Gastrocnemius medialis (tissue), 4 donors: ENCODE results near the gene PSMG4. TPM values are rescaled to one million over a fixed set of nuclear protein-coding genes. Genes with fewer than 3 reads are reported as not detected.

Experiments
- ATAC-seq, 2 donors: fragments of 150-250 bp; one replicate each; pipeline ENCODE4 v1.9.1; 2016
- DNase-seq, 2 donors: peaks; one replicate each; pipeline ENCODE4 v3.0.0-alpha.2; 2019
- H3K27ac ChIP-seq, 4 donors: fragments of 200-600 bp; sonication (generic); 1 replicate in 1 of 4; 2 replicates in 3 of 4; pipeline ENCODE4 v1.5.1; 2016 to 2018; ENCODE audit warnings: mild to moderate bottlenecking in 2 of 4, moderate library complexity in 1 of 4
- H3K27me3 ChIP-seq, 3 donors: fragments of 200-600 bp; sonication (generic) in 2 of 3; 1 replicate in 1 of 3; 2 replicates in 2 of 3; pipeline versions ENCODE4 v1.5.1 to v1.6.0; 2016 to 2019; ENCODE audit warnings: mild to moderate bottlenecking in 1 of 3, moderate library complexity in 1 of 3
- H3K36me3 ChIP-seq, 2 donors: fragments of 200-600 bp; sonication (generic) in 1 of 2; one replicate each; pipeline ENCODE4 v1.5.1; 2017 to 2018
- H3K4me1 ChIP-seq, 2 donors: fragments of 200-600 bp; sonication (generic) in 1 of 2; one replicate each; pipeline ENCODE4 v1.5.1; 2016 to 2017; ENCODE audit warnings: mild to moderate bottlenecking in 2 of 2
- H3K4me3 ChIP-seq, 4 donors: fragments of 200-600 bp; sonication (generic) in 3 of 4; 1 replicate in 1 of 4; 2 replicates in 3 of 4; pipeline ENCODE4 v1.5.1; 2016 to 2019; ENCODE audit warnings: mild to moderate bottlenecking in 2 of 4
- H3K9me3 ChIP-seq, 3 donors: fragments of 200-600 bp; sonication (generic) in 2 of 3; 1 replicate in 1 of 3; 2 replicates in 2 of 3; pipeline ENCODE4 v1.5.1; 2016 to 2019
- POLR2A ChIP-seq, 2 donors: fragments of 450-650 bp; IDR thresholded peaks; one replicate each; pipeline ENCODE4 v1.6.1; 2017; ENCODE audit warnings: antibody characterized with exemption in 2 of 2, mild to moderate bottlenecking in 2 of 2, moderate library complexity in 2 of 2
- in situ Hi-C, 4 donors: fragments of 200-750 bp; cut with MboI; loops; one replicate each; pipeline versions ENCODE4 v1.15.0 to v1.8.0; 2017; ENCODE audit warnings: low sequenced_read_pairs in 4 of 4
- intact Hi-C: fragments of 100-400 bp; cut with DNase I; formaldehyde crosslinking; loops from one replicate; pipeline ENCODE4 v1.15.1; 2023; ENCODE audit warnings: low total_unique reads
- total RNA-seq, 4 donors: library from RNA; depleted of rRNA; stranded (reverse); fragments of >200 nt; gene quantifications; one replicate each; pipeline versions ENCODE4 v1.1.0 to v1.2.3, GENCODE V29; 2016
- TF ChIP-seq, protein P1 (sequence below), 5 experiments: fragments of 450-650 bp in 3 of 5; fragments of 200-600 bp in 2 of 5; sonication (generic) in 2 of 5; IDR thresholded peaks in 4 of 5; conservative IDR thresholded peaks in 1 of 5; 1 replicate in 4 of 5; 2 replicates in 1 of 5; pipeline ENCODE4 v1.5.1; 2016 to 2019; ENCODE audit warnings: antibody characterized with exemption in 5 of 5, mild to moderate bottlenecking in 3 of 5, moderate library complexity in 3 of 5

The PSMG4 gene
- total RNA-seq, 4 donors from 2014 or later: 16.4 to 27.6 (median 22.0) TPM

DNA sequence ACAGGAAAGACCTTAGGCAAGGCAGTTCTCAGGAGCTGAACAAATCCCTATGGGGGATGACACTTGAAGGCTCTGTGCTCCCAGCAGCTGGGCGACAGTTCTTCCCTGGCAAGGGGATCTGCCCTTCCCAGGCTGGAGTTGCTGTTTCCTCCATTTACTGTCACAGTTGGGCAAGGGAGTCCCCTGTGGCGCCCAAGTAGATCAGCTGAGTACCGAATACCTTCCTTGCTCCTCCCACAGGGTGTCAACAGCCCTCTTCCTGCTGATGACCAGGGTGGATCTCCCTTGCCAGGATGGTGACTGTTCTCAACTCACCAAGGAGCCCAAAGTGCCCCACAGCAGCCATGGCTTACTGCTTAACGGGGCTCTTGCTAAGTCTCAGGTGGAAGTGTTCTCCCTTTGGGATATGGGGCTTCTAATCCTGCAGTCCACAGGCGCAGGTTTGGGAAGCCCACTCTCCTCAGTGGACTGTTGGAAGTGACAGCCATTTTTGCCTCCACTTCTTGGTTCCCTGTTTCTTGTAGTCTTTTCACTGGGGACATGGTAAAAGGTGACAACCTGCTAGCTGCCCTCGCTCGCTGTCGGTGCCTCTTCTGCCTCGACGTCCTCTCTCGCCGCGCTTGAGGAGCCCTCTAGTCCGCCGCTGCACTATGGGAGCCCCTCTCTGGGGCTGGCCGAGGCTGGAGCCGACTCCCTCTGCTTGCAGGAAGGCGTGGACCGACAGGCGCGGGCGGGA, 5.7 kb upstream of the PSMG4 start:
- DNase-seq (no peak), ATAC-seq (no peak)
- no peak for TF ChIP-seq POLR2A (IDR thresholded peaks at IDR 0.05)
- TF ChIP-seq, protein P1, sequence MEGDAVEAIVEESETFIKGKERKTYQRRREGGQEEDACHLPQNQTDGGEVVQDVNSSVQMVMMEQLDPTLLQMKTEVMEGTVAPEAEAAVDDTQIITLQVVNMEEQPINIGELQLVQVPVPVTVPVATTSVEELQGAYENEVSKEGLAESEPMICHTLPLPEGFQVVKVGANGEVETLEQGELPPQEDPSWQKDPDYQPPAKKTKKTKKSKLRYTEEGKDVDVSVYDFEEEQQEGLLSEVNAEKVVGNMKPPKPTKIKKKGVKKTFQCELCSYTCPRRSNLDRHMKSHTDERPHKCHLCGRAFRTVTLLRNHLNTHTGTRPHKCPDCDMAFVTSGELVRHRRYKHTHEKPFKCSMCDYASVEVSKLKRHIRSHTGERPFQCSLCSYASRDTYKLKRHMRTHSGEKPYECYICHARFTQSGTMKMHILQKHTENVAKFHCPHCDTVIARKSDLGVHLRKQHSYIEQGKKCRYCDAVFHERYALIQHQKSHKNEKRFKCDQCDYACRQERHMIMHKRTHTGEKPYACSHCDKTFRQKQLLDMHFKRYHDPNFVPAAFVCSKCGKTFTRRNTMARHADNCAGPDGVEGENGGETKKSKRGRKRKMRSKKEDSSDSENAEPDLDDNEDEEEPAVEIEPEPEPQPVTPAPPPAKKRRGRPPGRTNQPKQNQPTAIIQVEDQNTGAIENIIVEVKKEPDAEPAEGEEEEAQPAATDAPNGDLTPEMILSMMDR (IDR thresholded peaks at IDR 0.05 in 4 of 5, conservative IDR thresholded peaks at IDR 0.05 in 1 of 5): no peak
- Histone ChIP-seq H3K27me3 (peaks cover 7 to 19% (median 16%) of the 10 kb centered on the region in 3 donors), H3K27ac (no peak overlapping the region), H3K4me3 (no peak overlapping the region), H3K36me3 (no peaks in the 10 kb centered on the region), H3K4me1 (peaks cover 7 to 10% of the 10 kb centered on the region in 2 donors), H3K9me3 (no peaks in the 10 kb centered on the region)
- in situ Hi-C loops: loop anchor here (5.0 to 25.0 kb wide), 4 partner anchors 126 to 759 kb away; partner anchors contain the start of gene NQO2 (in 1 of the 4)
- intact Hi-C loops: no loop called here

DNA sequence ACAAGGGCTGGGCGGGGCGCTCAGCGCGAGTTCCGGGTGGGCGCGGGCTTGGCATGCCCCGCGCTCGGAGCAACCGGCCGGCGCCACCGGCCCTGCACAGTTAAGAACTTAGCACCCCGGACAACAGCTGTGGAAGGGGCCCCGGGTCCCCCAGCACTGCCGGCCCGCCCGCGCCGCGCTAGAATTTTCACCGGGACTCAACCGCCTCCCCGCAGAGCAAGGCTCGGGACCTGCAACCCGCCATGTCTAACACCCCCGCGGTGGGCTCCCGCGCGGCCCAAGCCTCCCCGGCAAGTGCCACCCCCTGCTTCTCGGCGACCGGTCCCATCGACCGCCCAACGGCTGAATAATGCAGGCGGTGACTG, 5.2 kb upstream of the PSMG4 start:
- ATAC-seq: no peak
- intact Hi-C loops (no loop called here), in situ Hi-C loops (loop anchor here (5.0 to 25.0 kb wide), 4 partner anchors 126 to 759 kb away; partner anchors contain the start of gene NQO2 (in 1 of the 4))
- Histone ChIP-seq H3K9me3 (no peaks in the 10 kb centered on the region), H3K27me3 (peaks cover 2 to 13% (median 11%) of the 10 kb centered on the region in 3 donors), H3K36me3 (no peaks in the 10 kb centered on the region), H3K27ac (no peak overlapping the region), H3K4me3 (no peak overlapping the region), H3K4me1 (peaks cover 4 to 9% of the 10 kb centered on the region in 2 donors)
- TF ChIP-seq POLR2A (IDR thresholded peaks at IDR 0.05): no peak
- TF ChIP-seq, protein P1 (IDR thresholded peaks at IDR 0.05 in 4 of 5, conservative IDR thresholded peaks at IDR 0.05 in 1 of 5): no peak
- no peak for DNase-seq

DNA sequence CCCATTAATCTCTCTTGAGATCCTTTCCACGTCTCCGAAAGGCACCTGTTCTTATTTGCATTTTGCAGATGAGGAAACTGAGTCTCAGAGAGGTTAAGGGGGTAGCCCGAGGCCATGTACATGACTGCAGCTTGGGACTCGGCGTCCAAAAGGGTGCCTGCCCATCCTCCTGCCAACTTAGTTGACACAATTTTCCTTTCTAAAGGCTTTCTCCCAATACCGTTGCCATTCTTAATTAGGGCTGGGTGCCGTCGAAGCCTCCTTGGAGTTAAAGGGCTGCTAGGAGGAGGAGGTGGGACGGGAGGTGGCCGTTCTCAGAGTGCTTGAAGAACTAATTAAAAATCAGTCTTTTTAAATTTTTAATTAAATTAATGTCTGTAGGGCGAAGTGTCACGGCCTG, 546 bp upstream of the PSMG4 start:
- TF ChIP-seq POLR2A (IDR thresholded peaks at IDR 0.05): no peak
- TF ChIP-seq, protein P1 (IDR thresholded peaks at IDR 0.05 in 4 of 5, conservative IDR thresholded peaks at IDR 0.05 in 1 of 5): no peak

DNA sequence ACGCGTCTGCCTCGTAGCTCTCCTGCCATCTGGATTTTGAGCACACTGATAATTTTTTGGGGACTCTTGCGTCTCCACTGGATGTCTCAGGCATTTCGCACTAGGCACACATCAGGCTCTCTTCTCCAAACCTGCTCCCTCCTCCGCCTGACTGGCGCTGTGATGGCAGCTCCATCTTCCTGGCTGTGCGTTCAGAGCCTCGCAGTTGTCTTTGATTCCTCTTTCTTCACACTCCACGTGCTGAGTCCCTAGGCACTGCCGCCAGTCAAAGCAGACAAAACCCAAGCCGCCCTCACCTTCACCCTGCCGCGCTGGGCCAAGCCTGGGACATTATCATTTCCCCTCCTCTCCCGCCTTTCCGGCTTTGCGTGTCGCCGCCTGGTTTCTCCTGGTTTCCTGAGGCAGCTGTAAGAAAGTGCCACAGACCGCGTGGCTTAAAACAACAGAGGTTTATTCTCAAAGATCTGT, 778 bp downstream of the PSMG4 start:
- H3K4me1 ChIP-seq: peaks cover 33 to 41% of the 10 kb centered on the region in 2 donors

More for the DNA sequence above, 546 bp upstream of the PSMG4 start:
- in situ Hi-C loops: loop anchor here in 3 of 4 donors (10.0 to 25.0 kb wide), 3 partner anchors 133 to 754 kb away; partner anchors contain the start of gene NQO2 (in 1 of the 3)
- Histone ChIP-seq H3K27me3 (no peaks in the 10 kb centered on the region), H3K9me3 (no peaks in the 10 kb centered on the region), H3K36me3 (no peaks in the 10 kb centered on the region), H3K4me1 (peaks cover 32 to 35% of the 10 kb centered on the region in 2 donors), H3K27ac (peak overlapping the region; percentile 84 to 93 (median 92)), H3K4me3 (peak overlapping the region; percentile 88 to 91 (median 90))
- DNase-seq (no peak), ATAC-seq (no peak)
- intact Hi-C loops: loop anchor here (2.0 to 5.0 kb wide), 3 partner anchors 95 to 256 kb away; partner anchors contain the start of gene BPHL

More for the DNA sequence above, 778 bp downstream of the PSMG4 start:
- H3K27me3 ChIP-seq: no peaks in the 10 kb centered on the region
- H3K4me3 ChIP-seq: peak overlapping the region; percentile 88 to 91 (median 90)
- in situ Hi-C loops: loop anchor here in 3 of 4 donors (10.0 to 25.0 kb wide), 3 partner anchors 135 to 753 kb away; partner anchors contain the start of gene NQO2 (in 1 of the 3)
- ATAC-seq (peak; percentile 35 to 44), DNase-seq (peak; percentile 17 to 31)
- intact Hi-C loops: loop anchor here (2.0 to 5.0 kb wide), 3 partner anchors 97 to 257 kb away; partner anchors contain the start of gene BPHL
- peak overlapping the region; percentile 84 to 93 (median 92) for H3K27ac ChIP-seq
- peaks cover 0 to 7% of the 10 kb centered on the region in 2 donors for H3K36me3 ChIP-seq
- no peaks in the 10 kb centered on the region for H3K9me3 ChIP-seq
- TF ChIP-seq, protein P1 (IDR thresholded peaks at IDR 0.05 in 4 of 5, conservative IDR thresholded peaks at IDR 0.05 in 1 of 5): no peak
- TF ChIP-seq POLR2A (IDR thresholded peaks at IDR 0.05): no peak
